Esophagus squamous epithelium (tissue), 4 donors: ENCODE data around the gene KIFBP.

Experiments
- POLR2A ChIP-seq, 4 donors: fragments of 450-650 bp; IDR thresholded peaks; one replicate each; pipeline ENCODE4 v1.6.1; 2017; ENCODE audit warnings: antibody characterized with exemption in 4 of 4, mild to moderate bottlenecking in 4 of 4, moderate library complexity in 3 of 4
- TF ChIP-seq, protein P1 (sequence below), 6 experiments: fragments of 450-650 bp in 4 of 6; fragments of 200-600 bp in 2 of 6; sonication (generic) in 2 of 6; IDR thresholded peaks; one replicate each; pipeline ENCODE4 v1.5.1; 2016 to 2019; ENCODE audit warnings: antibody characterized with exemption in 6 of 6, mild to moderate bottlenecking in 4 of 6, moderate library complexity in 4 of 6

DNA sequence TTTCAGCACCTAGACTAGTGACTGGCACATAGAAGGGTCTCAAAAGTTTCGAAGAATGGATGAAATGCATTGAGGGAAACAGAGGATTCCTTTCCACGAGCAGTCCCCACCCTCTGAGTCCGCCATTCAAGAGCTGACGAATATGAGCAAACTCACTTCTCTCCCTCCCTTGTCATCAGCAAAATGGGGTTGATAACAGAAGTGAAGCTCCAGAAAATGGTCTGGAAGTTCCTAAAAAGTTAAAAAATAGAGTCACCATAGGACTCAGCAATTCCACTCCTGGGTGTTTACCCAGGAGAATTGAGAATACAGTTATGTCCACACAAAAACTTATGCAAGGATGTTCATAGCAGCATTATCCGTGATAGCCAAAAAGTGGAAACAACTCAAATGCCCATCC lies 74.3 kb downstream of the KIFBP start:
- TF ChIP-seq, protein P1, sequence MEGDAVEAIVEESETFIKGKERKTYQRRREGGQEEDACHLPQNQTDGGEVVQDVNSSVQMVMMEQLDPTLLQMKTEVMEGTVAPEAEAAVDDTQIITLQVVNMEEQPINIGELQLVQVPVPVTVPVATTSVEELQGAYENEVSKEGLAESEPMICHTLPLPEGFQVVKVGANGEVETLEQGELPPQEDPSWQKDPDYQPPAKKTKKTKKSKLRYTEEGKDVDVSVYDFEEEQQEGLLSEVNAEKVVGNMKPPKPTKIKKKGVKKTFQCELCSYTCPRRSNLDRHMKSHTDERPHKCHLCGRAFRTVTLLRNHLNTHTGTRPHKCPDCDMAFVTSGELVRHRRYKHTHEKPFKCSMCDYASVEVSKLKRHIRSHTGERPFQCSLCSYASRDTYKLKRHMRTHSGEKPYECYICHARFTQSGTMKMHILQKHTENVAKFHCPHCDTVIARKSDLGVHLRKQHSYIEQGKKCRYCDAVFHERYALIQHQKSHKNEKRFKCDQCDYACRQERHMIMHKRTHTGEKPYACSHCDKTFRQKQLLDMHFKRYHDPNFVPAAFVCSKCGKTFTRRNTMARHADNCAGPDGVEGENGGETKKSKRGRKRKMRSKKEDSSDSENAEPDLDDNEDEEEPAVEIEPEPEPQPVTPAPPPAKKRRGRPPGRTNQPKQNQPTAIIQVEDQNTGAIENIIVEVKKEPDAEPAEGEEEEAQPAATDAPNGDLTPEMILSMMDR (IDR thresholded peaks at IDR 0.05), result no peak
- TF ChIP-seq POLR2A (IDR thresholded peaks at IDR 0.05), result no peak
